HEK293T (cell line): ENCODE data around the gene SNX9.

Source experiments
- ARNT ChIP-seq: fragments of 450-650 bp; IDR thresholded peaks from 2 replicates; pipeline ENCODE4 v1.6.1; 2017; ENCODE audit warnings: mild to moderate bottlenecking
- BHLHE40 ChIP-seq: fragments of 450-650 bp; IDR thresholded peaks from 2 replicates; pipeline ENCODE4 v1.6.1; 2016; ENCODE audit warnings: mild to moderate bottlenecking, moderate library complexity, borderline replicate concordance
- ELF4 ChIP-seq: fragments of 450-650 bp; IDR thresholded peaks from 2 replicates; pipeline ENCODE4 v1.6.1; 2017; ENCODE audit warnings: antibody characterized with exemption
- FOXM1 ChIP-seq: fragments of 450-650 bp; IDR thresholded peaks from 2 replicates; pipeline ENCODE4 v1.6.1; 2017; ENCODE audit warnings: mild to moderate bottlenecking, borderline replicate concordance
- HDGF ChIP-seq: fragments of 450-650 bp; IDR thresholded peaks from 2 replicates; pipeline ENCODE4 v1.6.1; 2017; ENCODE audit warnings: antibody characterized with exemption, borderline replicate concordance
- SP1 ChIP-seq: fragments of 450-650 bp; IDR thresholded peaks from 2 replicates; pipeline ENCODE4 v1.6.1; 2017
- SUZ12 ChIP-seq: fragments of 450-650 bp; IDR thresholded peaks from 2 replicates; pipeline ENCODE4 v1.6.1; 2016; ENCODE audit warnings: mild to moderate bottlenecking
- TARDBP ChIP-seq: fragments of 450-650 bp; IDR thresholded peaks from 2 replicates; pipeline ENCODE4 v1.6.1; 2016

GRCh38 chr6:157978021-157978783 lies 155.2 kb downstream of the SNX9 start:
- TF ChIP-seq FOXM1 (no peak), ARNT (no peak), BHLHE40 (no peak), SP1 (no peak), SUZ12 (no peak), TARDBP (no peak), ELF4 (no peak), HDGF (no peak)
